Measurements from ENCODE around the gene AOX1.

DNA sequence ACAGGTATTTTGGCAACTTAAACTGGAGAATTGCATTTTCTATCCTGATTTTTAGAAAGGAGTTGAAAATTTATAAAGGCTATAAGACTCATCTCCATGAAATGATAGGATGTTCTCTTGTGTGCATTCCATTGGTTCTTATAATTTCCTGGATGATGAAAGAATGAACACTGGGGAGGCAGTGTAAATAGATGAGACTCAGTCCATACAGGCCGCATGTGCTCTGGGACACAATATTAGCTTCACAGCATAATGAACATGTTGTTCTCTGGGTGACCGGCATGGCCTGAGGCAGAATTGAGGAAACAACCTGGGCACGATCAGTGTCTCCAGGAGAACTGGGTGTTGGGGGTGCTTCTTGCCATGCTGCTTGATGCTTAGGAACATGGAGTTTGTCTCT is 38.8 kb downstream of the AOX1 start:
- TF ChIP-seq CTCF (IDR thresholded peaks at IDR 0.05; ENCODE audit: insufficient read depth, low read length) (no peak), POLR2AphosphoS5 (IDR thresholded peaks at IDR 0.05; ENCODE audit: low read depth) (no peak), SPI1 (IDR thresholded peaks at IDR 0.05; ENCODE audit: borderline replicate concordance, low read depth) (no peak)
- TF ChIP-seq, protein P1, sequence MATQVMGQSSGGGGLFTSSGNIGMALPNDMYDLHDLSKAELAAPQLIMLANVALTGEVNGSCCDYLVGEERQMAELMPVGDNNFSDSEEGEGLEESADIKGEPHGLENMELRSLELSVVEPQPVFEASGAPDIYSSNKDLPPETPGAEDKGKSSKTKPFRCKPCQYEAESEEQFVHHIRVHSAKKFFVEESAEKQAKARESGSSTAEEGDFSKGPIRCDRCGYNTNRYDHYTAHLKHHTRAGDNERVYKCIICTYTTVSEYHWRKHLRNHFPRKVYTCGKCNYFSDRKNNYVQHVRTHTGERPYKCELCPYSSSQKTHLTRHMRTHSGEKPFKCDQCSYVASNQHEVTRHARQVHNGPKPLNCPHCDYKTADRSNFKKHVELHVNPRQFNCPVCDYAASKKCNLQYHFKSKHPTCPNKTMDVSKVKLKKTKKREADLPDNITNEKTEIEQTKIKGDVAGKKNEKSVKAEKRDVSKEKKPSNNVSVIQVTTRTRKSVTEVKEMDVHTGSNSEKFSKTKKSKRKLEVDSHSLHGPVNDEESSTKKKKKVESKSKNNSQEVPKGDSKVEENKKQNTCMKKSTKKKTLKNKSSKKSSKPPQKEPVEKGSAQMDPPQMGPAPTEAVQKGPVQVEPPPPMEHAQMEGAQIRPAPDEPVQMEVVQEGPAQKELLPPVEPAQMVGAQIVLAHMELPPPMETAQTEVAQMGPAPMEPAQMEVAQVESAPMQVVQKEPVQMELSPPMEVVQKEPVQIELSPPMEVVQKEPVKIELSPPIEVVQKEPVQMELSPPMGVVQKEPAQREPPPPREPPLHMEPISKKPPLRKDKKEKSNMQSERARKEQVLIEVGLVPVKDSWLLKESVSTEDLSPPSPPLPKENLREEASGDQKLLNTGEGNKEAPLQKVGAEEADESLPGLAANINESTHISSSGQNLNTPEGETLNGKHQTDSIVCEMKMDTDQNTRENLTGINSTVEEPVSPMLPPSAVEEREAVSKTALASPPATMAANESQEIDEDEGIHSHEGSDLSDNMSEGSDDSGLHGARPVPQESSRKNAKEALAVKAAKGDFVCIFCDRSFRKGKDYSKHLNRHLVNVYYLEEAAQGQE (IDR thresholded peaks at IDR 0.05; ENCODE audit: insufficient replicate concordance, low read depth) = no peak
